Naive B cell (primary cell): ENCODE results near the gene FBH1. TPM values are rescaled to one million over a fixed set of nuclear protein-coding genes. Genes with fewer than 3 reads are reported as not detected.
"Not testable (repeated sequence)": the region's sequence is repeated elsewhere in the genome, so short reads cannot be mapped to it uniquely, and the experiment has no call there.

Source experiments
- ATAC-seq, 2 donors: fragments of 150-1000 bp; cut with Tn5 transposase; 2 replicates each; pipeline ENCODE4 v1.10.0; 2021; ENCODE audit warnings: low read depth in 2 of 2, mild to moderate bottlenecking in 2 of 2, moderate library complexity in 2 of 2
- DNase-seq: peaks from one replicate; pipeline ENCODE4 v3.0.0; 2022
- H3K27ac Mint-ChIP-seq, 6 donors: one replicate each; pipeline ENCODE4 v1.8.0; 2020 to 2022; ENCODE audit warnings: mild to moderate bottlenecking in 6 of 6, mixed read lengths in 6 of 6, moderate library complexity in 5 of 6, inconsistent platforms in 2 of 6
- H3K27me3 Mint-ChIP-seq, 3 donors: one replicate each; pipeline ENCODE4 v1.8.0; 2021 to 2022; ENCODE audit warnings: mixed read lengths in 3 of 3, mild to moderate bottlenecking in 1 of 3
- H3K36me3 Mint-ChIP-seq, 2 donors: one replicate each; pipeline ENCODE4 v1.8.0; 2020 to 2022; ENCODE audit warnings: mixed read lengths in 2 of 2, inconsistent platforms in 1 of 2, mild to moderate bottlenecking in 1 of 2
- H3K4me1 Mint-ChIP-seq, 3 donors: one replicate each; pipeline ENCODE4 v1.8.0; 2020 to 2022; ENCODE audit warnings: mixed read lengths in 3 of 3, inconsistent platforms in 1 of 3, mild to moderate bottlenecking in 1 of 3, moderate library complexity in 1 of 3
- H3K4me3 Mint-ChIP-seq, 8 donors: one replicate each; pipeline ENCODE4 v1.8.0; 2020 to 2022; ENCODE audit warnings: mild to moderate bottlenecking in 8 of 8, mixed read lengths in 8 of 8, moderate library complexity in 8 of 8, inconsistent platforms in 2 of 8
- H3K9me3 Mint-ChIP-seq, 7 donors: one replicate each; pipeline ENCODE4 v1.8.0; 2020 to 2022; ENCODE audit warnings: mixed read lengths in 7 of 7, mild to moderate bottlenecking in 5 of 7, inconsistent platforms in 2 of 7, moderate library complexity in 1 of 7
- polyA plus RNA-seq, 6 donors: library from polyadenylated mRNA; unstranded; fragments of 300-500 nt; fragmentation: Illumina TruSeq; gene quantifications; one replicate each; pipeline ENCODE4 v1.2.3, GENCODE V29; 2021; ENCODE audit warnings: low read depth in 6 of 6

Gene FBH1
- polyA plus RNA-seq, 6 donors from 2014 or later, result 93.4 to 123 (median 95.2) TPM

DNA sequence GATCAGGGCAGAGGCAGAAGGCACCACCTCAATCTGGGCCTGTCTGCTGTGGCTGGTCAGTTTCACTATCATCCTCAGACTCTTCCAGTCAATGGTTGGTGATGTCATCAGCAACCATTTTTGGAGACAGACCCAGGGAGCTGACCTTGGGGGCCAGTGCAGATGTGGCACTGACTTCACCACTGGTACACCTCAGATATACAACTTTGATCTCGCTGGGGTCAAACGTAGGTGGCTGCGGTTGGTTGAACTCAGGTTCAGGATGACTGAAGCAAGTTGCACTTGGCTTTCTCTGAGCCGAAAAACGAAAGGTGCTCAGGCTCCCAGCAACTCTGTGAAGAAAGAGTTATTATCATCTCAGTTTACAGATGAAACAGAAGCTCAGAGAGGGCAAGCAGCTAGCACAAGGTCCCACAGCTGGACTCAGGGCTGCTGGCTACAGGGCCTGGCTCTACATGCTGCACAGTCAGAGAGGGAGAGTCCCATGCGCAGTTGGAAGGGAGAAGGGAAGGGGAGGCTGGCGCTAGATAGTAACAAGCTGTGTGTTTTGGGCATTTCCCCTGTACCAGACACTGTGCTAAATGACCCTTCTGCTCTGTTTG is 27.6 kb upstream of the FBH1 start:
- H3K36me3 Mint-ChIP-seq, result peaks cover 0 to 5% of the 10 kb centered on the region in 2 donors
- peak; percentile 37 to 75 for ATAC-seq
- H3K27ac Mint-ChIP-seq, result peak overlapping the region; percentile 16 to 95 (median 80)
- H3K4me3 Mint-ChIP-seq, result peak overlapping the region in 3 of 8 donors; percentile 30 to 36 (median 36)
- no peak for DNase-seq
- peaks cover 24 to 32% (median 26%) of the 10 kb centered on the region in 3 donors for H3K4me1 Mint-ChIP-seq
- peaks cover 0 to 1% (median 0%) of the 10 kb centered on the region in 7 donors for H3K9me3 Mint-ChIP-seq
- H3K27me3 Mint-ChIP-seq, result no peaks in the 10 kb centered on the region

DNA sequence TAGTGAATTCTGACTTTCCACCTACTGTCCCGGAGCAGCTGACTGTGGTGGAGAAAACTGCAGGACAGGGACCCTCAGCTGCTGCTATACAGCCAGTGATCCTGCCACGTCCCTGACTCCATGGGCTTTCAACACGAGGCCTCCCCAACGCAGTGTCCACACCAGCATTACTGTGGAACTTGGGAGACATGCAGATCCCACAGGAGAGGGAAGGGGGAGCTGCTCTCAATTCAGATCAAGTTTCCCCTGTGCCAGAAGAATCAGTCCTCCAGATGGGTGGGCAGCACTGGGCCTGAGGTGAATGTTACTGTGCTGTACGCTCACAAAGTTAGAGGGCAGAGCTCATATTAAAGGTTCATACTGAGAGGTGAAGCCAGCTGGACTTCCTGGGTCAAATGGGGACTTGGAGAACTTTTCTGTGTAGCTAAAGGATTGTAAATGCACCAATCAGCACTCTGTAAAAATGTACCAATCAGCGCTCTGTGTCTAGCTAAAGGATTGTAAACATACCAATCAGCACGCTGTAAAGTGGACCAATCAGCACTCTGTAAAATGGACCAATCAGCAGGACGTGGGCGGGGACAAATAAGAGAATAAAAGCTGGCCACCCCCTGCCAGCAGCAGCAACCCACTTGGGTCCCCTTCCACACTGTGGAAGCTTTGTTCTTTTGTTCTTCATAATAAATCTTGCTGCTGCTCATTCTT is 26.9 kb upstream of the FBH1 start:
- H3K27me3 Mint-ChIP-seq, DNase-seq, H3K9me3 Mint-ChIP-seq, H3K36me3 Mint-ChIP-seq, ATAC-seq: not testable (repeated sequence)
- H3K4me3 Mint-ChIP-seq, result peak overlapping the region in 2 of 8 donors; percentile 36
- peaks cover 31 to 38% (median 32%) of the 10 kb centered on the region in 3 donors for H3K4me1 Mint-ChIP-seq
- peak overlapping the region in 4 of 6 donors; percentile 26 to 82 (median 32) for H3K27ac Mint-ChIP-seq

DNA sequence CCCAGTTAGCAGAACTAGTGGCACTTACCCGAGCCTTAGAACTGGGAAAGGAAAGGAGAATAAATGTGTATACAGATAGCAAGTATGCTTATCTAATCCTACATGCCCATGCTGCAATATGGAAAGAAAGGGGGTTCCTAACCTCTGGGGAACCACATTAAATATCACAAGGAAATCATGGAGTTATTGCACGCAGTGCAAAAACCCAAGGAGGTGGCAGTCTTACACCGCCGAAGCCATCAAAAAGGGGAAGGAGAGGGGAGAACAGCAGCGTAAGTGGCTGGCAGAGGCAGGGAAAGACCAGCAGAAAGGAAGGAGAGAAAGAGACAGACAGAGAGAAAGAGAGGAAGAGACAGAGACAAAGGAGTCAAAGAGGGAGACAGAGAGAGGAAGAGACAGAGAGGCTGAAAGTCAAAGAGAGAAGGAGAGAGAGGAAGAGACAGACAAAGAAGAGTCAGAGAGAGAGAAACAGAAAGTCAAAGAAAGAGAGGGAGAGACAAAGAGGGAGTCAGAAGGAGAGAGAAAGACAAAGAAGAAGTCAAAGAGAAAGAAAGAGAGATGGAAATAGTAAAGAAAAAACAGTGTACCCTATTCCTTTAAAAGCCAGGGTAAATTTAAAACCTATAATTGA is 23.5 kb upstream of the FBH1 start:
- peaks cover 34 to 44% (median 39%) of the 10 kb centered on the region in 3 donors for H3K4me1 Mint-ChIP-seq
- not testable (repeated sequence) for H3K27me3 Mint-ChIP-seq, DNase-seq, H3K9me3 Mint-ChIP-seq, H3K36me3 Mint-ChIP-seq
- H3K27ac Mint-ChIP-seq, result peak overlapping the region; percentile 44 to 84 (median 61)
- ATAC-seq, result peak in 1 of 2 donors; percentile 25
- peak overlapping the region; percentile 60 to 89 (median 80) for H3K4me3 Mint-ChIP-seq

DNA sequence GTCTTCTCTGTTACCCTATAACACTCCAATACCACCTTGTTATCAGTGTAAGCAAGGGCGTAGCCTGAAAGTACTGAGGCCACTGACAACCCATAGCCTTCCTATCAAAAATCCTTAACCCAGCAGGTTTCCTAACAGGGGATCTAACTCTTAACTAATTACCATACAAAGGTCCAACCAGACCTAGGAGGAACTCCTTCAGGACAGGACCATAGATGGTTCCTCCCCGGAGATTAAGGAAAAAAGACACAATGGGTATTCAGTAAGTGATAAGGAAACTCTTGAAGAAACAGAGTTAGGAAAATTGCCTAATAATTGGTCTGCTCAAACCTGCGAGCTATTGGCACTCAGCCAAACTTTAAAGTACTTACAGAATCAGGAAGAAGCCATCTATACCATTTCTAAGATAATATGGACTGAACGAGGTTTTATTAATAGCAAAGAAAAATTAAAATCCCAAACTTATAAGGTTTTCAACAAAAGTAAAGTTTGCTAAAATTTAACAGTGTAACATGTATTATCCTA is 22.9 kb upstream of the FBH1 start:
- not testable (repeated sequence) for DNase-seq, ATAC-seq, H3K36me3 Mint-ChIP-seq

DNA sequence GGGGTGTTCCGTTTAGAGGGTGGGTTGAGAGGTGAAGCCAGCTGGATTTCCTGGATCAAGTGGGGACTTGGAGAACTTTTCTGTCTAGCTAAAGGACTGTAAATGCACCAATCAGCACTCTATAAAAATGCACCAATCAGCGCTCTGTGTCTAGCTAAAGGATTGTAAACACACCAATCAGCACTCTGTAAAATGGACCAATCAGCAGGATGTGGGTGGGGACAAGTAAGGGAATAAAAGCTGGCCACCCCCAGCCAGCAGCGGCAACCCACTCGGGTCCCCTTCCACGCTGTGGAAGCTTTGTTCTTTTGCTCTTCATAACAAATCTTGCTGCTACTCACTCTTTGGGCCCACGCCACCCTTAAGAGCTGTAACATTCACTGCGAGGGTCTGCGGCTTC is 21.7 kb upstream of the FBH1 start:
- not testable (repeated sequence) for H3K4me3 Mint-ChIP-seq, H3K27me3 Mint-ChIP-seq, ATAC-seq, H3K9me3 Mint-ChIP-seq, H3K36me3 Mint-ChIP-seq, DNase-seq
- Mint-ChIP-seq H3K27ac (peak overlapping the region in 2 of 6 donors; percentile 21 to 76), H3K4me1 (peaks cover 32 to 42% (median 36%) of the 10 kb centered on the region in 3 donors)

More for the DNA sequence above, 22.9 kb upstream of the FBH1 start:
- not testable (repeated sequence) for H3K9me3 Mint-ChIP-seq, H3K27me3 Mint-ChIP-seq
- H3K27ac Mint-ChIP-seq, result peak overlapping the region in 4 of 6 donors; percentile 56 to 77 (median 61)
- H3K4me1 Mint-ChIP-seq, result peaks cover 38 to 44% (median 42%) of the 10 kb centered on the region in 3 donors
- H3K4me3 Mint-ChIP-seq, result peak overlapping the region in 6 of 8 donors; percentile 66 to 89 (median 80)

DNA sequence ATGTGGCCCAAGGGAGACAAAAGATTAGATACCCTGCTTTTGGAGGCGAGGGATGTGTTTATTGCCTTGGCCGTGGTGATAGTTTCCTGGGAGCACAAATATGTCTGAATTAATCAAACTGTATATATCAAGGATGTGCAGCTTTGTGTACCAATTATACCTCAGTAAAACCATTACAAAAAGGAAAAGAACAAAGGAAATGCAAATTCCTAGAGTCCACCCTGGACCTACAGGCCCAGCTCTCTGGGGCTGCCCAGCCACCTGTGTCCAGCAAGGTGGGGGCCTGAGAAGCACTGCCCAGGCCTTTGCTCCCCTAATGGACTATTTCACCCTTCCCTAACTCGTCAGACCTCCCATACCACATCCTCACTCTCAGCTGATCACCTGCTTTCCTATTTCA is 20.9 kb upstream of the FBH1 start:
- Mint-ChIP-seq H3K36me3 (no peaks in the 10 kb centered on the region), H3K9me3 (no peaks in the 10 kb centered on the region), H3K4me1 (peaks cover 40 to 50% (median 43%) of the 10 kb centered on the region in 3 donors), H3K4me3 (peak overlapping the region in 1 of 8 donors; percentile 1), H3K27ac (no peak overlapping the region), H3K27me3 (no peaks in the 10 kb centered on the region)
- DNase-seq (no peak), ATAC-seq (no peak)

DNA sequence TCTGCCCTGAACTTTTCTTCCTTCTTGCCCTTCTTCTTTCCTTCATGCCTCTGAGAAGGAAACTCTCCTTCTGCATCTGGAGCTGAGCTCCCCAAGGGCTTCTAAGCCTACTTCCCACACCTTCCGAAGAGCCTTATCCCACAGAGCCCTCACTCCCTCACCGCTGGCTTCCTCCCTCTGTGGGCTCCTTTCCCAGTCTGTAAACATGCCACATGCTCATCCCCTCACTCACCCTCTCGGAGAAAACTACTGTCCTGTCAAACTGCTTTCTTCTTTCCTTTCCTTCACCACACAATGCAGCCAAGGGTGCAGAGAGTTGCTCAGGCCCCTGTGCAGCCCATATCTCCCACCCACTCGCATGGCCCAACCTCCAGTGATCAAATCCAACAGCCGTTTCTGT is 18.4 kb upstream of the FBH1 start:
- DNase-seq (no peak), ATAC-seq (no peak)
- H3K27ac Mint-ChIP-seq, result peak overlapping the region in 4 of 6 donors; percentile 12 to 64 (median 26)
- H3K36me3 Mint-ChIP-seq, result no peaks in the 10 kb centered on the region
- no peaks in the 10 kb centered on the region for H3K9me3 Mint-ChIP-seq
- H3K4me1 Mint-ChIP-seq, result peaks cover 41 to 49% (median 42%) of the 10 kb centered on the region in 3 donors
- H3K27me3 Mint-ChIP-seq, result no peaks in the 10 kb centered on the region
- peak overlapping the region in 1 of 8 donors; percentile 65 for H3K4me3 Mint-ChIP-seq

DNA sequence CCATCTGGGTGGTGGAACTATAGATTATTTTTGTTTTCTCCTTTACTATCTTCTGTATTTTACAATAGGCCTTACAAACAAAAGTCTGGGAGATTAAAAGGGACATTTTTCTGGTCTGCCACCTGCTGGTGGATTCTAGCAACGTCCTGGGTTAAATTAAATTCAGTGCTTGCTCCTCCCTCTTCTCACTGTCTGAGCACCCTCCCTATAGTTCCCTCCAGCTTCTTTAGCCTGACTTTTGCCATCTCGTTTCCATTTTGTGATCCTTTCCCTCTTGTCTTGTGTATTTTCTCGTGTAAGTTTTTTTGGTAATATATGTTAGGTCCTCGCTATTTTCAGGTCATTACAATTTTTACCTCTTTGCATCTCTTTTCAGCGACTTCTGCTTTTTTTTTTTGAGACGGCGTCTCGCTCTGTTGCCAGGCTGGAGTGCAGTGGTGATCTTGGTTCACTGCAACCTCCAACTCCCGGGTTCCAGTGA is 16.5 kb upstream of the FBH1 start:
- Mint-ChIP-seq H3K36me3 (no peaks in the 10 kb centered on the region), H3K27me3 (no peaks in the 10 kb centered on the region), H3K4me3 (peak overlapping the region; percentile 70 to 92 (median 84)), H3K4me1 (peaks cover 26 to 32% (median 27%) of the 10 kb centered on the region in 3 donors), H3K27ac (peak overlapping the region; percentile 53 to 100 (median 97)), H3K9me3 (no peaks in the 10 kb centered on the region)
- DNase-seq (peak; percentile 73), ATAC-seq (peak; percentile 85 to 86)

DNA sequence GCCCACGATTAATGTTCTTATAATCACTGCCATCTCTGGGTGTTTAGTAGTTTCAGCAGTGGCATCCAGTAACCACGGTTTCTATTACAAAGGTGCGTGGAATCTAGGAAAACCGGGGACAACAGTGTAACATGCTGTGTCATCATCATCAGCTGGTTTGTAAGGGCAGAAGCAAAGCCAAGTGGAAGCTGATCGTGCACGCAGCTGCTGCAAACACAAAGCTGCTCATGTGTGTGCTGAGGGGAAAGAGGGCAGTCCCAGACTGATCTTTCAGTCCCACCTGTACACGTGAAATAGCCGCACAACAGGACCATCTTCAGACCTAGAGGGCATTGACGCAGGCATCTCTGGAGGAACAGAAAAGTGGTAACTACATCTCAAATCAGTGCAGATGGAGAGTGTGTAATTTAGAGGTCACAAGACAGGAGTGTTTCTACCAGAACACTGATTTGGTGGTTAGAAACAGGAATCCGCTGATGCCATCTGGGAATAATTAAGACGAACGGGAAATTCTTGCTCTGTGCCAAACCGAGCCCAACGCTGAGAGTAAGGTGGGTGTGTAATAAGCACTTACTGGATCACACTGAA is 13.8 kb upstream of the FBH1 start:
- DNase-seq (no peak), ATAC-seq (no peak)
- Mint-ChIP-seq H3K4me3 (peak overlapping the region in 1 of 8 donors; percentile 65), H3K4me1 (peaks cover 23 to 32% (median 31%) of the 10 kb centered on the region in 3 donors), H3K27ac (no peak overlapping the region), H3K36me3 (no peaks in the 10 kb centered on the region), H3K27me3 (no peaks in the 10 kb centered on the region), H3K9me3 (no peaks in the 10 kb centered on the region)

DNA sequence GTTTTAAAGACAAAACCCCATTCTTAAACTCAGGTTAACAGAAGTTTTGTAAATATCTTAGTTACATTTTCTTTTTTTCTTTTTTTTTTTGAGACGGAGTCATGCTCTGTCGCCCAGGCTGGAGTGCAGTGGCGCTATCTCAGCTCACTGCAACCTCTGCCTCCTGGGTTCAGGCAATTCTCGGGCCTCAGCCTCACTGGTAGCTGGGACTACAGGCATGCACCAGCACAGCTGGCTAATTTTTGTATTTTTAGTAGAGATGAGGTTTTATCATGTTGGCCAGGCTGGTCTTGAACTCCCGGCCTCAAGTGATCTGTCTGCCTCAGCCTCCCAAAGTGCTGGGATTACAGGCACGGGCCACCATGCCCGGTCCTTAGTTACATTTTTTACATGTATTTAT is 13.0 kb upstream of the FBH1 start:
- not testable (repeated sequence) for ATAC-seq, H3K4me3 Mint-ChIP-seq, H3K27me3 Mint-ChIP-seq, H3K27ac Mint-ChIP-seq, DNase-seq, H3K9me3 Mint-ChIP-seq, H3K36me3 Mint-ChIP-seq
- peaks cover 15 to 25% (median 25%) of the 10 kb centered on the region in 3 donors for H3K4me1 Mint-ChIP-seq

DNA sequence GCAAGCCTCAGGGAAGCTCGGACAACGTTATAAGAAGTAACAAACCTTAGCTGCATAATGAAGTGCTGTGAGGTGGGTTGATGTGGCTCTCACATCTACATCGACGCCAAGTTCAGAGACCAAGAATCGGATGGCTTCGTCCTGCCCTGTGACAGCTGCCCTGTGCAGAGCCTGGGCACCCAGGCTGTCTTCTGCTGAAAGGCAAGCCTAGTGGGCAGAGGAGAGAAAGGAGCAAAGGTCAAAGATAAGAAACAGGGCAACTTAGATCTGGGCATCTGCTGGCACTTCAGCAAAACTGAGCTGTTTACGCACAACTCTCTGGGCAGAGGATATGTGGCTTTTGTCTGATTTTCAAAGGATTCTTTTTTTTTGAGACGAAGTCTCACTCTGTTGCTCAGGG is 7.1 kb upstream of the FBH1 start:
- Mint-ChIP-seq H3K4me1 (peaks cover 5 to 17% (median 10%) of the 10 kb centered on the region in 3 donors), H3K27ac (peak overlapping the region in 1 of 6 donors; percentile 49), H3K4me3 (peak overlapping the region in 1 of 8 donors; percentile 20), H3K27me3 (no peaks in the 10 kb centered on the region), H3K9me3 (no peaks in the 10 kb centered on the region), H3K36me3 (peaks cover 0 to 5% of the 10 kb centered on the region in 2 donors)
- ATAC-seq (no peak), DNase-seq (no peak)

DNA sequence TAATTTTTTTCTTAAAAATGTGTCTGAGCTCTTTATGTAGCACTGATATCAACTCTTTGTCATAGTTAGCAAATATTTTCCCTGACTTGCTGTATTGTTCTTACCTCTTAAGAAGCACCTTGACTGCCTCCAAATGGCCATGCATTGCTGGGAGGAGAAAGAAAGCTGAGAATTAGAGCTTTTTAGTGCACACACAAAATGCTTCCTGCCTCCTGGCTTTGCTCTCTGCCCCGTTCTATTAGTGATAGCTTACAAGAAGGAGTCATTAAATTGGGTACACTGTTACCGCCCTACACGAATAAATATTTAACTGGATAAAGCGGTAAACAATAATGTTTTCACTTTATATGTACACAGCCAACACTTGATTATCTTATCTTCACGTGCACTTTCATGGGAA is 4.4 kb upstream of the FBH1 start:
- no peaks in the 10 kb centered on the region for H3K27me3 Mint-ChIP-seq
- H3K4me3 Mint-ChIP-seq, result no peak overlapping the region
- H3K4me1 Mint-ChIP-seq, result peaks cover 15 to 27% (median 16%) of the 10 kb centered on the region in 3 donors
- DNase-seq (no peak), ATAC-seq (no peak)
- H3K9me3 Mint-ChIP-seq, result no peaks in the 10 kb centered on the region
- H3K27ac Mint-ChIP-seq, result peak overlapping the region in 1 of 6 donors; percentile 51
- H3K36me3 Mint-ChIP-seq, result peaks cover 0 to 5% of the 10 kb centered on the region in 2 donors

DNA sequence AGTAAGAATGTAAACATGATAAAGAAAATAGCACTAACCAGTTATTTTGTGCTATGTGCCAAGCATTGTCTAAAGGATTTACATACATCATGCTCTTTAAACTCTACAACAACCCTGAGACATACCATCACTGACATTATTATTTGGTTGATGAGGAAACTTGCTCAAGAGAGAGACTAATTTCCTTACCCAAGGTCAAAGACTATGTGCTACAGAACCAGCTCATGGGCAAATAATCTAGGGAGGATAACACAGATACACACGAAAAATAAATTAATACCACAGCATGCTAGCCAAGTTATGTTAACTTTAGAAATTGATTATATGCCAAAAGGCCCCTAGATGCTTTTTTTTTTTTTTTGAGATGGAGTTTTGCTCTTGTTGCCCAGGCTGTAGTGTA is 3.0 kb upstream of the FBH1 start:
- peak overlapping the region in 1 of 6 donors; percentile 57 for H3K27ac Mint-ChIP-seq
- peaks cover 28 to 41% (median 30%) of the 10 kb centered on the region in 3 donors for H3K4me1 Mint-ChIP-seq
- H3K4me3 Mint-ChIP-seq, result peak overlapping the region in 4 of 8 donors; percentile 20 to 74 (median 44)
- no peaks in the 10 kb centered on the region for H3K9me3 Mint-ChIP-seq
- ATAC-seq (no peak), DNase-seq (no peak)
- peaks cover 0 to 5% of the 10 kb centered on the region in 2 donors for H3K36me3 Mint-ChIP-seq
- H3K27me3 Mint-ChIP-seq, result no peaks in the 10 kb centered on the region
